ENCODE data around the gene BCAS1. TPM values are rescaled to one million over a fixed set of nuclear protein-coding genes. Genes with fewer than 3 reads are reported as not detected.
A peak's percentile ranks its signal among the peaks of the same experiment; 100 is the strongest.

The BCAS1 gene
- total RNA-seq, 1 experiment from 2014 or later, result 1.2 TPM

GRCh38 chr20:53914781-53915445, 155.5 kb downstream of the BCAS1 start:
- H3K9me3 ChIP-seq, result no peaks in the 10 kb centered on the region
- ChIA-PET POLR2A (interaction anchor here (0.6 kb wide), 2 partner anchors 269 to 321 kb away, joined by 3 read pairs; partner anchors contain the start of gene ZNF217), CTCF (interaction anchor here (0.6 to 5.4 kb wide), 34 partner anchors 8 to 1212 kb away, joined by 3 to 38 read pairs (median 4); partner anchors contain the start of gene ZNF217)
- H3K4me3 Mint-ChIP-seq (ENCODE audit: unreplicated experiment), result peak overlapping the region; percentile 92
- no peaks in the 10 kb centered on the region for H3K27me3 Mint-ChIP-seq (ENCODE audit: insufficient read depth, unreplicated experiment)
- intact Hi-C loops (cut with micrococcal nuclease; ENCODE audit: unreplicated experiment), result loop anchor here (1.0 to 5.0 kb wide), 11 partner anchors 25 to 336 kb away; partner anchors contain the start of gene ZNF217
- H3K27ac Mint-ChIP-seq (ENCODE audit: unreplicated experiment), result peak overlapping the region; percentile 82
- no peak for TF ChIP-seq CTCF (IDR thresholded peaks at IDR 0.05; ENCODE audit: insufficient read depth in 1 of 2, low read depth in 1 of 2, low read length in 1 of 2, severe bottlenecking in 1 of 2, unreplicated experiment in 1 of 2)
- H3K4me3 ChIP-seq (ENCODE audit: low read depth, low read length), result peak overlapping the region; percentile 68
- H3K4me1 ChIP-seq, result peaks cover 10% of the 10 kb centered on the region
- H3K27me3 ChIP-seq (replicated peaks; ENCODE audit: control insufficient read depth, insufficient read depth, low read length), result no peaks in the 10 kb centered on the region
- peaks cover 13% of the 10 kb centered on the region for H3K9me3 Mint-ChIP-seq (ENCODE audit: unreplicated experiment)
- peaks cover 34% of the 10 kb centered on the region for H3K4me1 Mint-ChIP-seq (ENCODE audit: low read depth, unreplicated experiment)
- H3K36me3 ChIP-seq (ENCODE audit: control insufficient read depth, insufficient read depth, low read length), result no peaks in the 10 kb centered on the region
- peak in 1 of 2 experiments; percentile 37 for DNase-seq
- BruUV-seq (replicated peaks), result no TSS peak
- peaks cover 7% of the 10 kb centered on the region for H3K36me3 Mint-ChIP-seq (ENCODE audit: insufficient read depth, unreplicated experiment)

- intact Hi-C loops (cut with micrococcal nuclease; ENCODE audit: unreplicated experiment), result loop anchor here (2.0 kb wide), 1 partner anchor 35 kb away; no protein-coding TSS in a partner anchor
- Mint-ChIP-seq H3K27me3 (ENCODE audit: insufficient read depth, unreplicated experiment) (no peaks in the 10 kb centered on the region), H3K9me3 (ENCODE audit: unreplicated experiment) (peaks cover 13% of the 10 kb centered on the region), H3K4me1 (ENCODE audit: low read depth, unreplicated experiment) (peaks cover 34% of the 10 kb centered on the region), H3K27ac (ENCODE audit: unreplicated experiment) (no peak overlapping the region), H3K36me3 (ENCODE audit: insufficient read depth, unreplicated experiment) (peaks cover 7% of the 10 kb centered on the region), H3K4me3 (ENCODE audit: unreplicated experiment) (peak overlapping the region; percentile 92)
- H3K9me3 ChIP-seq, result no peaks in the 10 kb centered on the region
- H3K4me3 ChIP-seq (ENCODE audit: low read depth, low read length), result no peak overlapping the region
- no peaks in the 10 kb centered on the region for H3K36me3 ChIP-seq (ENCODE audit: control insufficient read depth, insufficient read depth, low read length)
- BruUV-seq (replicated peaks), result no TSS peak
- peak in 1 of 2 experiments; percentile 27 for DNase-seq
- H3K4me1 ChIP-seq, result peaks cover 10% of the 10 kb centered on the region
- no peaks in the 10 kb centered on the region for H3K27me3 ChIP-seq (replicated peaks; ENCODE audit: control insufficient read depth, insufficient read depth, low read length)
- no peak for TF ChIP-seq CTCF (IDR thresholded peaks at IDR 0.05; ENCODE audit: insufficient read depth in 1 of 2, low read depth in 1 of 2, low read length in 1 of 2, severe bottlenecking in 1 of 2, unreplicated experiment in 1 of 2)
- ChIA-PET CTCF (interaction anchor here (0.6 to 5.4 kb wide), 13 partner anchors 12 to 335 kb away, joined by 3 to 38 read pairs (median 7); no protein-coding TSS in a partner anchor), POLR2A (interaction anchor here (0.6 kb wide), 2 partner anchors 269 to 320 kb away, joined by 3 read pairs; partner anchors contain the start of gene ZNF217)
These were observed 156.2 kb downstream of the BCAS1 start for GRCh38 chr20:53914091-53914780.

- TF ChIP-seq CTCF (IDR thresholded peaks at IDR 0.05; ENCODE audit: insufficient read depth in 1 of 2, low read depth in 1 of 2, low read length in 1 of 2, severe bottlenecking in 1 of 2, unreplicated experiment in 1 of 2), result no peak
- BruUV-seq (replicated peaks), result no TSS peak
- H3K36me3 ChIP-seq (ENCODE audit: control insufficient read depth, insufficient read depth, low read length), result no peaks in the 10 kb centered on the region
- Mint-ChIP-seq H3K36me3 (ENCODE audit: insufficient read depth, unreplicated experiment) (peaks cover 7% of the 10 kb centered on the region), H3K4me3 (ENCODE audit: unreplicated experiment) (no peak overlapping the region), H3K9me3 (ENCODE audit: unreplicated experiment) (peaks cover 13% of the 10 kb centered on the region), H3K4me1 (ENCODE audit: low read depth, unreplicated experiment) (peaks cover 32% of the 10 kb centered on the region), H3K27ac (ENCODE audit: unreplicated experiment) (no peak overlapping the region), H3K27me3 (ENCODE audit: insufficient read depth, unreplicated experiment) (no peaks in the 10 kb centered on the region)
- ChIA-PET POLR2A (no interaction called here), CTCF (interaction anchor here (0.6 kb wide), 1 partner anchor 45 kb away, joined by 4 read pairs; no protein-coding TSS in a partner anchor)
- no peaks in the 10 kb centered on the region for H3K9me3 ChIP-seq
- H3K4me3 ChIP-seq (ENCODE audit: low read depth, low read length), result no peak overlapping the region
- peaks cover 10% of the 10 kb centered on the region for H3K4me1 ChIP-seq
- intact Hi-C loops (cut with micrococcal nuclease; ENCODE audit: unreplicated experiment), result no loop called here
- H3K27me3 ChIP-seq (replicated peaks; ENCODE audit: control insufficient read depth, insufficient read depth, low read length), result no peaks in the 10 kb centered on the region
- peak in 1 of 2 experiments; percentile 34 for DNase-seq
These were observed 159.1 kb downstream of the BCAS1 start for GRCh38 chr20:53911301-53911700.
